IMR-90 (cell line): ENCODE results near the gene CLCN5. TPM values are rescaled to one million over a fixed set of nuclear protein-coding genes. Genes with fewer than 3 reads are reported as not detected.

Source experiments
- ATAC-seq: fragments of 200-7000 bp; cut with Tn5 transposase; 2 replicates; pipeline ENCODE4 v1.9.1; 2020; ENCODE audit warnings: low read depth, mild to moderate bottlenecking, moderate library complexity
- BruUV-seq: library from RNA; stranded (reverse); fragments of 400-500 nt; replicated peaks from 2 replicates; lab custom pipeline; 2021; lab: Mats Ljungman, UMichigan
- CTCF ChIA-PET: fragments of 300-600 bp; formaldehyde crosslinking; extraction: SDS; loops from one replicate; lab custom pipeline; 2021; ENCODE audit warnings: antibody characterized with exemption; lab: Yijun Ruan, JAX
- POLR2A ChIA-PET: fragments of 300-600 bp; sonication (Branson Sonifier 250); formaldehyde crosslinking; loops from one replicate; lab custom pipeline; 2022; ENCODE audit warnings: antibody characterized with exemption; ENCODE audit not compliant: unreplicated experiment; lab: Charles Lee
- DNase-seq: peaks from one replicate; pipeline ENCODE4 v3.0.0; 2013
- H2AFZ ChIP-seq: replicated peaks from 2 replicates; pipeline ENCODE3; 2013; ENCODE audit warnings: low read length, mild to moderate bottlenecking; ENCODE audit not compliant: poor library complexity
- H2AK5ac ChIP-seq: 2 replicates; pipeline ENCODE4 v1.6.1; 2013; ENCODE audit warnings: low read depth, low read length, inconsistent platforms
- H2AK9ac ChIP-seq: replicated peaks from 2 replicates; pipeline ENCODE3; 2013; ENCODE audit warnings: mild to moderate bottlenecking, low read depth, low read length, moderate library complexity; ENCODE audit not compliant: poor library complexity
- H2BK120ac ChIP-seq: 2 replicates; pipeline ENCODE4 v1.6.1; 2013; ENCODE audit warnings: low read depth, low read length, inconsistent platforms
- H2BK15ac ChIP-seq: 3 replicates; pipeline ENCODE4 v1.6.1; 2013; ENCODE audit warnings: low read depth, low read length, inconsistent platforms
- H2BK20ac ChIP-seq: 2 replicates; pipeline ENCODE4 v1.6.1; 2013; ENCODE audit warnings: low read depth, mild to moderate bottlenecking, inconsistent platforms, low read length, moderate library complexity
- H2BK5ac ChIP-seq: 2 replicates; pipeline ENCODE4 v1.6.1; 2013; ENCODE audit warnings: mild to moderate bottlenecking, low read depth, low read length, inconsistent platforms; ENCODE audit not compliant: poor library complexity, severe bottlenecking
- H3K14ac ChIP-seq: replicated peaks from 2 replicates; pipeline ENCODE4 v1.6.1; 2013; ENCODE audit warnings: low read depth, low read length, inconsistent platforms
- H3K18ac ChIP-seq: 2 replicates; pipeline ENCODE4 v1.6.1; 2013; ENCODE audit warnings: low read depth, low read length, control low read depth
- H3K23ac ChIP-seq: 2 replicates; pipeline ENCODE4 v1.6.1; 2013; ENCODE audit warnings: low read depth, low read length, inconsistent platforms
- H3K27ac ChIP-seq: 2 replicates; pipeline ENCODE4 v1.5.1; 2013; ENCODE audit warnings: mild to moderate bottlenecking, control low read depth, low read length; ENCODE audit not compliant: insufficient read depth
- H3K27me3 ChIP-seq: 2 replicates; pipeline ENCODE4 v1.6.1; 2013; ENCODE audit warnings: low read length; ENCODE audit not compliant: control insufficient read depth, insufficient read depth
- H3K36me3 ChIP-seq: 2 replicates; pipeline ENCODE4 v1.6.1; 2013; ENCODE audit warnings: low read length, mixed read lengths; ENCODE audit not compliant: control insufficient read depth, insufficient read depth
- H3K4ac ChIP-seq: 2 replicates; pipeline ENCODE4 v1.6.1; 2013; ENCODE audit warnings: low read depth, low read length, inconsistent platforms
- H3K4me1 ChIP-seq: 2 replicates; pipeline ENCODE4 v1.6.1; 2013; ENCODE audit warnings: low read length, mixed read lengths; ENCODE audit not compliant: control insufficient read depth, insufficient read depth
- H3K4me2 ChIP-seq: 2 replicates; pipeline ENCODE4 v1.6.1; 2013; ENCODE audit warnings: low read depth, mild to moderate bottlenecking, control low read depth, low read length, moderate library complexity
- H3K4me3 ChIP-seq: 2 replicates; pipeline ENCODE4 v1.5.1; 2013; ENCODE audit warnings: low read depth, mild to moderate bottlenecking, control low read depth, low read length, moderate library complexity; ENCODE audit not compliant: insufficient read depth
- H3K56ac ChIP-seq: 2 replicates; pipeline ENCODE4 v1.6.1; 2013; ENCODE audit warnings: low read length, inconsistent platforms; ENCODE audit not compliant: insufficient read depth; ENCODE audit errors: extremely low read depth
- H3K79me1 ChIP-seq, 2 experiments: 2 replicates each; pipeline ENCODE4 v1.6.1; 2013; ENCODE audit warnings: low read length in 2 of 2, inconsistent platforms in 1 of 2, low read depth in 1 of 2
- H3K9ac ChIP-seq: 2 replicates; pipeline ENCODE4 v1.6.1; 2013; ENCODE audit warnings: low read depth, low read length, control low read depth
- H3K9me1 ChIP-seq: 2 replicates; pipeline ENCODE4 v1.6.1; 2013; ENCODE audit warnings: low read length, inconsistent platforms; ENCODE audit not compliant: insufficient read depth
- H3K9me3 ChIP-seq: 2 replicates; pipeline ENCODE4 v1.6.1; 2013; ENCODE audit warnings: low read length; ENCODE audit not compliant: control insufficient read depth, insufficient read depth
- H4K20me1 ChIP-seq: 2 replicates; pipeline ENCODE4 v1.6.1; 2013; ENCODE audit warnings: low read length, inconsistent platforms; ENCODE audit not compliant: insufficient read depth
- H4K5ac ChIP-seq: 2 replicates; pipeline ENCODE4 v1.6.1; 2013; ENCODE audit warnings: mild to moderate bottlenecking, low read depth, low read length, control low read depth
- H4K8ac ChIP-seq, 2 experiments: 2 replicates each; pipeline ENCODE4 v1.6.1; 2013; ENCODE audit warnings: low read depth in 2 of 2, low read length in 2 of 2, control low read depth in 1 of 2, inconsistent platforms in 1 of 2
- H4K91ac ChIP-seq: 2 replicates; pipeline ENCODE4 v1.6.1; 2013; ENCODE audit warnings: low read depth, low read length, inconsistent platforms; ENCODE audit not compliant: insufficient read depth
- BHLHE40 ChIP-seq: fragments of 150-350 bp; IDR thresholded peaks from 2 replicates; pipeline ENCODE4 v1.6.1; 2016; ENCODE audit warnings: mild to moderate bottlenecking, low read depth, low read length
- CEBPB ChIP-seq: IDR thresholded peaks from 2 replicates; pipeline ENCODE4 v1.6.1; 2012; ENCODE audit warnings: low read depth, low read length, improper control_type of control experiment
- CHD1 ChIP-seq: IDR thresholded peaks from 2 replicates; pipeline ENCODE4 v1.6.1; 2012; ENCODE audit warnings: low read depth, low read length, improper control_type of control experiment
- CTCF ChIP-seq: conservative IDR thresholded peaks from 2 replicates; pipeline ENCODE4 v1.5.1; 2012; ENCODE audit warnings: mild to moderate bottlenecking, low read depth, low read length, improper control_type of control experiment
- ELK1 ChIP-seq: fragments of 150-350 bp; IDR thresholded peaks from 2 replicates; pipeline ENCODE4 v1.6.1; 2016; ENCODE audit warnings: low read depth, mild to moderate bottlenecking, low read length, moderate library complexity, borderline replicate concordance
- FOS ChIP-seq: fragments of 150-350 bp; IDR thresholded peaks from 2 replicates; pipeline ENCODE4 v1.6.1; 2016; ENCODE audit warnings: low read depth, low read length
- MAFK ChIP-seq: IDR thresholded peaks from 2 replicates; pipeline ENCODE4 v1.6.1; 2012; ENCODE audit warnings: low read depth, low read length, improper control_type of control experiment
- MAZ ChIP-seq: IDR thresholded peaks from 2 replicates; pipeline ENCODE4 v1.6.1; 2012; ENCODE audit warnings: low read depth, mild to moderate bottlenecking, low read length, improper control_type of control experiment, moderate library complexity, borderline replicate concordance
- MXI1 ChIP-seq: IDR thresholded peaks from 2 replicates; pipeline ENCODE4 v1.6.1; 2012; ENCODE audit warnings: low read depth, mild to moderate bottlenecking, low read length, moderate library complexity, borderline replicate concordance
- NFE2L2 ChIP-seq: fragments of 150-350 bp; IDR thresholded peaks from 2 replicates; pipeline ENCODE4 v1.6.1; 2016; ENCODE audit warnings: low read depth, mild to moderate bottlenecking, low read length
- POLR2A ChIP-seq: IDR thresholded peaks from 2 replicates; pipeline ENCODE4 v1.6.1; 2012; ENCODE audit warnings: mild to moderate bottlenecking, low read depth, low read length
- RAD21 ChIP-seq: IDR thresholded peaks from 2 replicates; pipeline ENCODE4 v1.6.1; 2012; ENCODE audit warnings: low read length, improper control_type of control experiment
- RCOR1 ChIP-seq: IDR thresholded peaks from 2 replicates; pipeline ENCODE4 v1.6.1; 2012; ENCODE audit warnings: mild to moderate bottlenecking, low read length, improper control_type of control experiment; ENCODE audit not compliant: insufficient replicate concordance
- RFX5 ChIP-seq: IDR thresholded peaks from 2 replicates; pipeline ENCODE4 v1.8.0; 2012; ENCODE audit warnings: low read depth, mild to moderate bottlenecking, low read length, moderate library complexity
- SMC3 ChIP-seq: fragments of 150-350 bp; IDR thresholded peaks from 2 replicates; pipeline ENCODE4 v1.6.1; 2016; ENCODE audit warnings: low read depth, mild to moderate bottlenecking, antibody characterized with exemption, low read length, moderate library complexity
- USF2 ChIP-seq: fragments of 150-350 bp; IDR thresholded peaks from 2 replicates; pipeline ENCODE4 v1.6.1; 2017; ENCODE audit warnings: mild to moderate bottlenecking, antibody characterized with exemption, low read length, low read depth
- WGBS, 2 experiments: methylation state at CpG; one replicate each; pipeline versions ENCODE4 v1.1.5 to v1.1.7; 2013; ENCODE audit warnings: missing lambda C conversion rate in 2 of 2; ENCODE audit not compliant: insufficient read length in 1 of 2; ENCODE audit errors: extremely low coverage in 2 of 2; 5-methylcytosine and 5-hydroxymethylcytosine counted together
- dilution Hi-C: fragments of 300-500 bp; cut with HindIII; formaldehyde crosslinking; loops from one replicate; pipeline ENCODE4 v1.14.3; 2018; ENCODE audit warnings: low sequenced_read_pairs; ENCODE audit not compliant: unreplicated experiment
- in situ Hi-C: fragments of 300-500 bp; cut with MboI; formaldehyde crosslinking; loops from 3 replicates; pipeline ENCODE4 v1.14.3; 2019; ENCODE audit warnings: low sequenced_read_pairs, inconsistent platforms, mixed read lengths
- intact Hi-C: fragments of 100-400 bp; cut with micrococcal nuclease; formaldehyde crosslinking; loops from 2 replicates; pipeline ENCODE4 v1.10.0; 2022
- polyA plus RNA-seq, 3 experiments: library from polyadenylated mRNA; depleted of rRNA; stranded (reverse); fragments of >200 nt; gene quantifications; 2 replicates each; pipeline ENCODE4 v1.2.3, GENCODE V29; 2012; ENCODE audit warnings: low replicate concordance in 1 of 3
- total RNA-seq: library from RNA; depleted of rRNA; stranded (reverse); fragments of >200 nt; gene quantifications from 2 replicates; pipeline ENCODE4 v1.2.3, GENCODE V29; 2012

CLCN5 gene
- total and polyA plus RNA-seq, 2 of the 4 experiments (the other 2 are of a cell fraction): 1.4 to 5.9 TPM

GRCh38 chrX:50073601-50074000 is 151.2 kb downstream of the CLCN5 start:
- no peaks in the 10 kb centered on the region for H3K9me1 ChIP-seq
- DNase-seq (no peak), ATAC-seq (no peak)
- no peak overlapping the region for H2BK5ac ChIP-seq
- no TSS peak for BruUV-seq
- no peaks in the 10 kb centered on the region for H3K4me1 ChIP-seq
- H3K36me3 ChIP-seq: no peaks in the 10 kb centered on the region
- TF ChIP-seq RFX5 (no peak), MXI1 (no peak), NFE2L2 (no peak), USF2 (no peak), CTCF (no peak), BHLHE40 (no peak), CEBPB (no peak), RCOR1 (no peak), POLR2A (no peak), CHD1 (no peak), MAFK (no peak), FOS (no peak), RAD21 (no peak), ELK1 (no peak), SMC3 (no peak), MAZ (no peak)
- no peak overlapping the region for H4K5ac ChIP-seq
- no CpG with 5 or more reads among the region's 2 CpGs for WGBS, 2 experiments
- H2AK9ac ChIP-seq: no peak overlapping the region
- H2AK5ac ChIP-seq: no peak overlapping the region
- H3K23ac ChIP-seq: no peak overlapping the region
- H3K79me1 ChIP-seq: no peaks in the 10 kb centered on the region
- no peak overlapping the region for H2BK20ac ChIP-seq
- H2BK120ac ChIP-seq: no peak overlapping the region
- no peaks in the 10 kb centered on the region for H4K20me1 ChIP-seq
- ChIA-PET CTCF (no interaction called here), POLR2A (no interaction called here)
- H3K4me3 ChIP-seq: no peak overlapping the region
- H3K56ac ChIP-seq: no peak overlapping the region
- dilution Hi-C loops (no loop called here), in situ Hi-C loops (no loop called here), intact Hi-C loops (no loop called here)
- no peak overlapping the region for H2AFZ ChIP-seq
- no peak overlapping the region for H3K9ac ChIP-seq
- no peak overlapping the region for H4K91ac ChIP-seq
- no peak overlapping the region for H3K27ac ChIP-seq
- H2BK15ac ChIP-seq: no peak overlapping the region
- no peaks in the 10 kb centered on the region for H3K9me3 ChIP-seq
- H4K8ac ChIP-seq: no peak overlapping the region
- no peak overlapping the region for H3K18ac ChIP-seq
- H3K27me3 ChIP-seq: no peaks in the 10 kb centered on the region; the same call in 1 of the 2 replicates
- no peak overlapping the region for H3K4me2 ChIP-seq
- H3K4ac ChIP-seq: no peak overlapping the region
- H3K14ac ChIP-seq: no peak overlapping the region
